Activated CD8-positive, alpha-beta memory T cell treated with anti-CD3 and anti-CD28 coated beads, Interleukin-2, amount 50 U/mL, for 1 hour (primary cell): ENCODE results near the gene NANOS3.
A peak's percentile ranks its signal among the peaks of the same experiment; 100 is the strongest.
"Not testable (repeated sequence)": the region's sequence is repeated elsewhere in the genome, so short reads cannot be mapped to it uniquely, and the experiment has no call there.

Source experiments
- DNase-seq: peaks from one replicate; pipeline ENCODE4 v3.0.0-alpha.2; 2020; ENCODE audit errors: extremely low read depth

Gene NANOS3

GRCh38 chr19:13843104-13843921, 33.6 kb upstream of the NANOS3 start:
- no peak for DNase-seq

DNA sequence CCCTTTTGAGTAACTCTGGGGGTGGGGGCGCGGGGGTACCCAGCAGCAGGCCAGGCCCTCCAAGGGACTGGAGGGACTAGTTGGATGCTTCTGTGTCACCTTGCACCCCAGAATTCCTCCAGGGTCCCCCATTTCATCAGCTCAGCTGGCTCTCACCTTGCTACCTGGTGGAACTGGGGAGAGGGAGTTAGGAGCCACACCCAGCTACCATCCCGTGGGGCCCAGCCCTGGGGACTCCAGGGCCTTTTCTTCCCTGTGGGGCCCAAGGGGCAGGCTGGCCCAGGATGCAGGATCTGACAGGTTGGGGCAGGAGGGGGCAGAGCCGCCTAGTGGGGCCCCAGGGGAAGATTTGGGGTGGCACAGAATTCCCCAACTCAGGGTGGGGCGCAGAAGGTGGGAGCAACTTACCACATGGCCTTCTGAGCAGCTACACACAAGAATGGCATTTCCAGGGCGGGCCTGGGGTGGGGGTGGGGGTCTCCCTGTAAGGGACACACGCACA, 32.8 kb upstream of the NANOS3 start:
- no peak for DNase-seq

DNA sequence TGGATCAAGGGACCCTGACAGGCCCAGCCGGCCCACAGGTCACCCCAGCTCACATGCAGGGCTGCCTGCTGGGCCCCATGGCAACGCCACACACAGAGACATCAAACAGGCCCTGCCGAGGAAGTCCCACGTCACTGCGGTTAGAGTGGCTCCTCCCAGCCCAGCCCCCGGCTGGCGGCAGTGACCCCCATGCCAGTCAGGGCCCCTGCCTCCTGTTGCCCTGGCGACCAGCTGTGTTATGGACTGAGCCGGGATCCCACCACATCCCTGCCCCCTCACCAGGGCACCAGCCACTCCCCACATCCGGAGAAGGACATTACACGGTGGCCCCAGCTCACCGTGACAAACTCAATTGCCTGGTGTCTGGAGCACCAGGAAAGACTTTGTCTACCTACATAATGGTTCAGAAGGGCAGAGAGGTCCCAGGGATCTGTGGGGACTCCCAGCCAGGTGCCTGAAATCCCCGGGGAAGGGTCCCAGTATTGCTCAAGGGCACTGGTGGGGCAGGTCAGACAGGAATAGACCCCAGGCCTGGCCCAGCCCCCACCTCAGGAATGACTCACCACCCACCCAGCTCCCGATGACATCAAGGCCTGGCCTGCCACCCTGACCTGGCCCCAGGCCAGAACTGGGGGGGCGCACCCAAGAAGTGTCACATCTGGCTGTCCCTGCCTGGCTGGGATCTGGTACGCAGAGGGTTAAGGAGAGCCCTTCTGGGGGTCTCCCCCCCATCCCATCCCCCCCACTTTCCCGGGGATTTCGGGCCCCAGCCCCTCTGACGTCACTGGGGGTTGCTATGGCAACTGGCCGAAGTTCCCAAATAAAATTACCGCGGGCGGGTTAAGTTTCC, 30.2 kb upstream of the NANOS3 start:
- peak; percentile 98 for DNase-seq

DNA sequence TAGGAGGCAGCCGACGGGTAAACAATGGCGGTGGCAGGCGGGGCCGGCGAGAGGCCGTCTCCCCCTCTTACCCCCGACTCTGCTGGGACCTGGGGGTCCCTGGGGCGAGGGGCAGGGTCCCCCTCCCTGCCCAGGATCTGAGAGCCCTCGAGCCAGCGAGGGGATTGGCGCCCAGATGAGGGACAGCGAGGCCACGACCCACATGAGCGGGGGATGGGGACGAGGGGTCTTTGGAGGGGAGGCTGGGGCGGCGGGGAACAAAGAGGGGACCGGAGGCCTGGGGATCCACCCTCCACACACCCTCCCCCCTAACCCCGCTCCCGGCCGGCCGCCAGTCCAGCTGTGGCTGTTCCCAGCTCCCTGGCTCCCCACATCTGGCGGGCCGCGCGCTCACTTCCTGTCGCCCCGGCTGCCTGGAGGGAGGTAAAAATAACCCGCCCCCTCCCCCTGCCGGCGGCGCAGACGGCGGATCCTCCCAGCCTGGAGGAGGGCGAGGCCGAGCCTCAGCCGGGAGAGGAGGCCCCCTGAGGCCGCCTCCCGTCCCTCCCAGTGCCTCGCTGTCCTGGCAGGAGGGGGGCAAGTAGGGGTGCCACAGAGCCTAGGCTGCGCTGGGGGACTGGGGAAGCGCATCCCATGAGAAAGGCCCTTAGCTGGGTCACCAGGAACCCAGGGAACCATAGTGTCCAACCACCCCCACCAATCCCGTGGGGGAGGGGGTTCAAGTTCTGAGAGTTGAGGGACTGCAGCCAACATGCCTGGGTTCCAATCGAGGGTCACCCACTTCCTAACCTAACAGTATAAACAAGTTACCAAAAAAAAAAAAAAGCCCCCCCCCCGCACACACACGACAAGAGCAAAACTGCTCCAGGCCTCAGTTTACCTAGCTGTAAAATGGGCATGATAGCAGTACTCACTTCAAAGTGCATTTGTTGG, 29.3 kb upstream of the NANOS3 start:
- no peak for DNase-seq

GRCh38 chr19:13848340-13848677, 28.6 kb upstream of the NANOS3 start:
- DNase-seq: no peak

DNA sequence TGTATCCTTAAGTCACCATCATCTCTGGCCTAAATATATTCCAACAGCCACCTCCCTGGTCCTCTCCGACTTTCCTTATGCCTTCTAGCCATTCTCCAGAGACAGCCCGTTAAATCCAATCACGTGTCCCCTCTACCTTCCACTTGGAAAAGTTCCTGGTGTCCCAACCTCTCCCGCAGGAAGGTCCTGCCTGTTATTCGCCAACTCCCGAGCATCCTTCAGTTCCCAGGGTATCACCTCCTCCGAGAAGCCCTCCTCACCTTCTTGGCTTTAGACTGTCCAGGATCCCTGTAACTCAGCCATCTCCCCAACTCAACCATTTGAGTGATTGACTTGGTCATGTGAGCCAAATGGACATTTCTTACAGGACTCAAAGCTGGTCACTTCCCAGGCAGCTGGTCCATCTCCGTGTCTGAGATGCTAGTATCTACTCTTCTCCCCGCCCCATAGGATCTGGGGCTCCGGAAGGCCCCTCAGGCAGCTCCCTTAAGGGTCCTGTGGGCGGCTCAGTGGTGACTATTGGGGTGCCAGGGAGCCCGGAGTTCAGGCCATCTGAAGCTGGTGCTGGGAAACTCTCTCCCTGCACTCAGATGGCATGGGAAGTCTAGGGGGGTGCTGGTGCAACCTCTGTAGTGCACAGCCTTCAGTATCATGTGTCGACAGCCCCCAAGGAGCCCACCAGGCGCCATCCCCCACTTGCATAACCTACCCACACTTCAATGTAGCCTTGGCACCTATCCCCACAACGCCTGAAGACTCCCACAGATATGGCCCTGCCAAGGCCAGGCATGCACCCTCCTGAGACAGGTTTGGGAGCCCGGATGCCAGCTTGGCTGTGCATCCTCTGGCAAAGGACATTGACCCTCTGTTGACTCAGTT, 27.9 kb upstream of the NANOS3 start:
- DNase-seq: no peak

DNA sequence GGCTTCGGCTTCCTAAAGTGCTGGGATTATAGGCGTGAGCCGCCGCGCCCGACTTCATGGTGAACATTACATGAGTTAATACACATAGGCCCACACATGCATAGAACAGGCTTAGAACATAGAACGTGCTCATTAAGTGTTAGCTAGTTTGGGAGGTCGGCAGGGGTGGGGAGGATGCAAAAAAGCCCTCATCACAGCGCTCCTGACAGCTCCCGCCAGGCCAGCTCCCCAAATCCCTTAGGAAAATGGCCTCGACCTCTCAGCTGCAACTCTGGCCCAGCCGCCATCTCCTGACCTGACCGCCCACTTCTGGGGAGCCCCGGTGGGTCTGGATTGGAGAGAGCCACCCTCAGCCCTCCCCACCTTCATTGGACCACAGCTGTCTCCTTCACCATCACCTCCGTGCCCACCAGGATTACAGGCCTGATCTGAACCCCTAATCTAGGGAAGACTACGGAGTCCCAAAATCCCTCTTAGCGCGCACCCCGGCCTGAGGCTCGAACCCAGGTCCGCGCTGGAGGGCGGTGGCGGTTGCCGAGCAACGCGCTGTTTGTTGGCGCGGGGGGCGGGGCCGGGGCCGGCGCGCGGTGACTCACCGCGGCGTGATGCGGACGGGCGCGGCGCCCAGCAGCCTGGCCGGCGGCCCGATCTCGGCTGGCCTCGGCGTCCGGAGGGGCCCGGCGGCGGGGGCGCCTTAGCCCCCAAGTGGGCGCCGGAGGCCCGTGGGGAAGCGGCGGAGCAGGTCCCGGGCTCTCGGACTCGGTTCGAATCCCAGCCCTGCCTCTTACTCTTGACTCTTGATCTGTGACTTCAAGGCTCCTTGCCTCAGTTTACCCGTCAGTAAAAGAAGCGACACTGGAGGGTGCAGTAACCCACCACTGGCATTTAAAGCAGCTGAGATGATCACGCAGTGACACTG, 26.7 kb upstream of the NANOS3 start:
- DNase-seq: no peak

- no peak for DNase-seq
Measured at GRCh38 chr19:13850910-13851733, 25.8 kb upstream of the NANOS3 start.

DNA sequence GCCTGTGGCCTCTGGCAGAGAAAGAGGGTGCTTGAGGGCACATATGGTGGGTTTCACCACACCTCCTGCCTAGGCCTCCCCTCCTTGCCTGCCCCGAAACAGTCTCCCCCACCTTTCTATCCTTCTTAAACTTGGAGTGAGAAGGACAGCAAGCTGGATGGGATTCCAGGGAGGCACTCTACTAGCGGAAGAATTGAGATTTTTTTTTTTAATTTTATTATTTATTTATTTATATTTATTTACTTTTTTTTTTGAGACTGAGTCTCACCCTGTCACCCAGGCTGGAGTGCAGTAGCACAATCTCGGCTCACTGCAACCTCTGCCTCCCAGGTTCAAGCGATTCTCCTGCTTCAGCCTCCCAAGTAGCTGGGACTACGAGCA, 25.2 kb upstream of the NANOS3 start:
- not testable (repeated sequence) for DNase-seq

- not testable (repeated sequence) for DNase-seq
Measured at GRCh38 chr19:13852171-13852707, 24.7 kb upstream of the NANOS3 start.

DNA sequence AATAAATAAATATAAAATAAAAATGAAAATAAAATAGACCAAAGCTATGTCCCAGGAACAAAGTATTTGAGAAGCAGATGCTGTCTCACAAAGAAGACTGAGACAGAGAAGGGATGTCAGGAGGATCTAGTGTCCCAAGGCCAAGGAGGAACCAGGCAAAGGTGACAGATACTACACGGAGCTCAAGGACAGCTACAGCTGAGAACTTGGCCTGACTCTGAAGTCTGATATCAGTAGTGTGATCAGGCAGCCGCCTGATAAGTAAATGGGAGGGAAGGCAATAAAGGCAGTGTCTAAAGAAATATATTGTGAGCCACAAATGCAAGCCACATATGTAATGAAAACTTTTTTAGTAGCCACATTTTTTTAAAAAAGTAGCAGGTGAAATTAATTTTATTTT, 20.4 kb upstream of the NANOS3 start:
- no peak for DNase-seq

- DNase-seq: no peak
Measured at GRCh38 chr19:13859361-13859880, 17.5 kb upstream of the NANOS3 start.

DNA sequence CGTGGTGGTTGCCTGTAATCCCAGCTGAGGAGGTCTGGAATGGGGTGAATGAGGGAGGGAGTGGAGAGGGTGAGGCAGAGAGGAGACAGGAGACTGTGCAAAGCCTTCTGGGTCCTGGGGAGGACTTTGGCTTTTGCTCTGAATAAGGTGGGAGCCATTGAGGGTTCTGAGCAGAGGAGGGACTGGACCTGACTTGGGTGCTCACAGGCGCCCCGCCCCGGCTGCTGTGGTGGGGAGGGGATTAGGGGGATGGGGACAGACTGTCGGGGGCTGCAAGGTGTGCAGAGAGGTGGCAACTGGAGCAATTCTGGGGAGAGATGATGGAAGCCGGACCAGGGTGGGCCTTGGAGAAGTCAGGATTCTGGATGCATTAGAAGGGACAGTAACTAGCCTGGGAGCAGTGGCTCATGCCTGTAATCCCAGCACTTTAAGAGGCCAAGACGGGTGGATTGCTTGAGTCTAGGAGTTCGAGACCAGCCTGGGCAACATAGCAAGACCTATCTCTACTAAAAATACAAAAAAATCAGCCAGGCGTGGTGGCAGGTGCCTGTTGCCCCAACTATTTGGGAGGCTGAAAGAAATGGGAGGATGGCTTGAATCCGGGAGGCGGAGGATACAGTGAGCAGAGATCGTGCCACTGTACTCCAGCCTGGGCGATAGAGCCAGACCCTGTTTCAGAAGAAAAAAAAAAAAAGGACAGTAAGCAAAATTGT, 16.1 kb upstream of the NANOS3 start:
- no peak for DNase-seq

DNA sequence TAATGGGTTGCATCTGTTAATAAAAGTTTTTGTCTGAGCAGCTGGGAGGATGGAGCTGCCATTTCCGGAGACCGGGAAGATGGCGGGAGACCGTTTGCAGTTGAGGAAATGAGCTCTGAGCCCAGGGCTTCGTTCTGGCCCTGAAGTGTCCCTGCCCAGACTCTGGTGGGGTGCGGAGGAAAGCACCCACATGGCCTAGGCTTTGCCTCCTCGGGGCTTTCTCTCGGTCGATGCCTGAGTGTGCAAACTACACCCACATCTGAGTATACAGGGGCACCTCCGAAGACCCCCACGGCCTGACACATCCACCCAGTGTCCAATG, 15.6 kb upstream of the NANOS3 start:
- DNase-seq: no peak

GRCh38 chr19:13861714-13862531, 15.0 kb upstream of the NANOS3 start:
- DNase-seq: peak; percentile 75

DNA sequence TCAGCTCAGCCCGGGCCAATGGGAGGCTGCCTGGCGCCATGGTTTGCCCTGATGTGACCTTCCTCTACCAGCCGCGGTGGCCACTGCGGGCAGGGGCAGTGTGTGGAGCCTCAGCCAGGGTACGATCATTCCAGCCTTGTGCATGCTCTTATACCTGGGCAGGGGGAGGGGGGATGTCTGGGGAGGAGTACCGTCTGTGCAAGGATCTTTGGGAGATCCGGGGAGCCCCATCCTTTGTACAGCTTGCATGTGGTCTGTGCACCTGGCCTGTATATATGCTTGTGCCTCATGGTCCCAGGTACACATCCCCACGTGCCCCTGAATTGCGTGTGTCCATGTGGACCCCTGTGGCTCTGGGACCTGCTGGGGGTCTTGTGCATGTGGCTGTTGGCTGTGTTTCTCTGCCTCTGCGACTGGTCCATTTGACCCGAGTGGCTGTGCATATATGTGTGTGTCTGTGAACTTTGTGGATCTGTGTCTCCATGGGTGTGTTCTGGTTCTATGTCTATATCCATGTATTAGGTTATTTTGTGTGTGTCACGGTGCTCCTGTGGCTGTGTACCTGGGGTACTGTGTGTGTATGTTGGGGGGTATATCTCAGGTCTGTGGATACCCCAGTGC, 12.8 kb upstream of the NANOS3 start:
- DNase-seq: no peak
